NB4 (cell line): Measurements from ENCODE around the gene TRAT1.

Experiments
- DNase-seq: peaks from one replicate; pipeline ENCODE4 v3.0.0; 2010; ENCODE audit warnings: low read depth
- H3K4me3 ChIP-seq: one replicate; pipeline ENCODE4 v1.5.1; 2011; ENCODE audit warnings: mild to moderate bottlenecking, low read depth, low read length, moderate library complexity
- CTCF ChIP-seq: IDR thresholded peaks from one replicate; pipeline ENCODE4 v1.5.1; 2012; ENCODE audit warnings: low read depth, low read length
- MAX ChIP-seq: IDR thresholded peaks from 2 replicates; pipeline ENCODE4 v1.6.1; 2011; ENCODE audit warnings: low read depth, low read length
- MYC ChIP-seq: IDR thresholded peaks from 2 replicates; pipeline ENCODE4 v1.6.1; 2011; ENCODE audit warnings: low read depth, low read length
- POLR2A ChIP-seq: IDR thresholded peaks from 2 replicates; pipeline ENCODE4 v1.6.1; 2011; ENCODE audit warnings: mild to moderate bottlenecking; ENCODE audit not compliant: insufficient read length; ENCODE audit errors: extremely low read depth

Gene TRAT1

DNA sequence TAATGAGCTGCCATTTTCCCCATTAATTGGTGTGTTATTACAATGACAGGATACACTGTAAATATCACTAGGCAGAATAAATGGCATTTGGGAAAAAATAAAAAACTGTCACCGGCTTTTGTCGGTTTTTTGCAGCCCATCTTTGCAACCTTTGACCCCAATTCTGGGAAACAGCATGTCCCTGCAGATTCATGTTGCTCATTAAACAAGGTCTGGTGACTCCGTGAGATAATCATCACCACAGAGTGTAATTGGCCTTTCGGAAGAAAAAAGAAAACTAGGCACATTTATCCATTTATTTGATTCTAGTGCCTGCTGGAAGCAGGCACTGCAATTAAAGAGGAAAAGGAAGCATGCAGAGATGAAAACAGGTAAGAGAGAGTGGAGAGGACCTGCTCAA, 64.5 kb downstream of the TRAT1 start:
- TF ChIP-seq POLR2A (no peak), MAX (no peak), CTCF (no peak), MYC (no peak)
- no peak for DNase-seq
- H3K4me3 ChIP-seq, result no peak overlapping the region

- no peak for TF ChIP-seq CTCF
- TF ChIP-seq MYC, result no peak
- TF ChIP-seq POLR2A, result no peak
- TF ChIP-seq MAX, result no peak
- DNase-seq, result no peak
- H3K4me3 ChIP-seq, result no peak overlapping the region
Measured at GRCh38 chr3:108887777-108888176, 65.2 kb downstream of the TRAT1 start.

DNA sequence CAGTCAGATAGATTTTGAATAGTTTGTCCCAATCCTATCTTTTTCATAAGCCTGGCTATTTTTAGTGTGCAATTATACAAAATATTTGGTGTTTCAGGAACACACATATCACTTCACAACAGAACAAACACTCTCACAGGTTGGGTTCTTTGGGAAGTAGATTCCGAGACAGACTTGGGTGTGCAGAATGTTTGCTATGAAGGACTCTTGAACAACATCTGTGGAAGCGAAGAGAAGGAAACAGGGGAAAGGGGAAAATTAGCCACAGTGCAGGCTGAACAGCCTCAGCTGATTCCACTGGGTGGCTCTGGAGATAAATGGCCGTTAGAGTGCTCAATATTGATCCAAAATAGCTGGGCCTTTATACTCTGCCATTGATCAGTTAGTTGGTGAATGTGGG, 69.2 kb downstream of the TRAT1 start:
- H3K4me3 ChIP-seq, result no peak overlapping the region
- no peak for DNase-seq
- no peak for TF ChIP-seq MYC
- TF ChIP-seq MAX, result no peak
- no peak for TF ChIP-seq CTCF
- no peak for TF ChIP-seq POLR2A

GRCh38 chr3:108894981-108895380, 72.4 kb downstream of the TRAT1 start:
- no peak for DNase-seq
- H3K4me3 ChIP-seq, result no peak overlapping the region
- TF ChIP-seq POLR2A, result no peak
- no peak for TF ChIP-seq CTCF
- TF ChIP-seq MAX, result no peak
- no peak for TF ChIP-seq MYC

DNA sequence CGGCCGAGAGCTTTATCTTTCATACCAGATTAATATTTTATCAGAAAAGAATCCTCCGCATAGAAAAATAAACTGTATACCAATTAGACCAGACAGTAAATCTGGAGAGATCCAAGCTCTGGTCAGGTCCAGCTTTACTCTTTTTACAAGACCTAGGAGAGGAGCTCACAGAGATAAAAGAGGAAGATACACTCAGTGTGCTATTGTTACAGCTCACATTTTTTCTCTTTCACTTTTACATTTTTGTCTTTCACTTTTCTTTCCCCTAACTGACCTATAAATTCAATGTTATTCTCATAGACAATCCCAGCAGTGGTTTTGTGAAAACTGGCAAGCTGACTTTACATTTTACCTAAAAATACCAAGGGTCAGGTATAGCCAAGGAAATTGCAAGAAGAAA, 75.3 kb downstream of the TRAT1 start:
- no peak overlapping the region for H3K4me3 ChIP-seq
- TF ChIP-seq CTCF, result no peak
- no peak for TF ChIP-seq POLR2A
- TF ChIP-seq MYC, result no peak
- TF ChIP-seq MAX, result no peak
- DNase-seq, result no peak

- DNase-seq, result no peak
- no peak overlapping the region for H3K4me3 ChIP-seq
- TF ChIP-seq MAX (no peak), CTCF (no peak), POLR2A (no peak), MYC (no peak)
Measured at GRCh38 chr3:108899530-108899929, 76.9 kb downstream of the TRAT1 start.
